Measurements from ENCODE around the gene PTPRG.

The PTPRG gene

GRCh38 chr3:61996366-61996765 lies 435.0 kb downstream of the PTPRG start:
- no peak overlapping the region for H3K27ac ChIP-seq (ENCODE audit: low read length)
- H3K9me3 ChIP-seq (ENCODE audit: insufficient read depth, low read length), result no peaks in the 10 kb centered on the region
- no peak overlapping the region for H3K4me3 ChIP-seq (ENCODE audit: low read length)
- no peaks in the 10 kb centered on the region for H3K79me2 ChIP-seq (ENCODE audit: low read length)
- no peak overlapping the region for H3K4me2 ChIP-seq (ENCODE audit: low read length)
- TF ChIP-seq CTCF (IDR thresholded peaks at IDR 0.05; ENCODE audit: low read depth, low read length) (no peak), EZH2phosphoT487 (IDR thresholded peaks at IDR 0.05; ENCODE audit: low read depth) (no peak)
- H3K36me3 ChIP-seq (replicated peaks; ENCODE audit: low read depth, low read length), result no peaks in the 10 kb centered on the region
- H3K9ac ChIP-seq (ENCODE audit: low read length), result no peak overlapping the region
- H3K27me3 ChIP-seq (ENCODE audit: low read depth, low read length), result no peaks in the 10 kb centered on the region
- no peak overlapping the region for H2AFZ ChIP-seq (ENCODE audit: low read depth, low read length)
- no peaks in the 10 kb centered on the region for H4K20me1 ChIP-seq (ENCODE audit: insufficient read depth, low read length)
- H3K4me1 ChIP-seq (ENCODE audit: low read length), result no peaks in the 10 kb centered on the region

- H3K4me2 ChIP-seq (ENCODE audit: low read length), result no peak overlapping the region
- no peaks in the 10 kb centered on the region for H3K79me2 ChIP-seq (ENCODE audit: low read length)
- H2AFZ ChIP-seq (ENCODE audit: low read depth, low read length), result no peak overlapping the region
- H3K36me3 ChIP-seq (replicated peaks; ENCODE audit: low read depth, low read length), result no peaks in the 10 kb centered on the region
- no peak overlapping the region for H3K27ac ChIP-seq (ENCODE audit: low read length)
- no peaks in the 10 kb centered on the region for H3K27me3 ChIP-seq (ENCODE audit: low read depth, low read length)
- H3K9ac ChIP-seq (ENCODE audit: low read length), result no peak overlapping the region
- H3K4me3 ChIP-seq (ENCODE audit: low read length), result no peak overlapping the region
- H3K9me3 ChIP-seq (ENCODE audit: insufficient read depth, low read length), result no peaks in the 10 kb centered on the region
- H4K20me1 ChIP-seq (ENCODE audit: insufficient read depth, low read length), result no peaks in the 10 kb centered on the region
- TF ChIP-seq EZH2phosphoT487 (IDR thresholded peaks at IDR 0.05; ENCODE audit: low read depth) (no peak), CTCF (IDR thresholded peaks at IDR 0.05; ENCODE audit: low read depth, low read length) (no peak)
- H3K4me1 ChIP-seq (ENCODE audit: low read length), result no peaks in the 10 kb centered on the region
Observed at GRCh38 chr3:61997101-61997500, 435.7 kb downstream of the PTPRG start.

GRCh38 chr3:62003835-62004234 lies 442.5 kb downstream of the PTPRG start:
- Histone ChIP-seq H3K4me3 (ENCODE audit: low read length) (no peak overlapping the region), H3K27me3 (ENCODE audit: low read depth, low read length) (no peaks in the 10 kb centered on the region), H2AFZ (ENCODE audit: low read depth, low read length) (no peak overlapping the region), H3K4me1 (ENCODE audit: low read length) (no peaks in the 10 kb centered on the region), H3K9ac (ENCODE audit: low read length) (no peak overlapping the region), H4K20me1 (ENCODE audit: insufficient read depth, low read length) (no peaks in the 10 kb centered on the region), H3K4me2 (ENCODE audit: low read length) (no peak overlapping the region), H3K36me3 (replicated peaks; ENCODE audit: low read depth, low read length) (no peaks in the 10 kb centered on the region), H3K79me2 (ENCODE audit: low read length) (no peaks in the 10 kb centered on the region), H3K27ac (ENCODE audit: low read length) (no peak overlapping the region), H3K9me3 (ENCODE audit: insufficient read depth, low read length) (no peaks in the 10 kb centered on the region)
- no peak for TF ChIP-seq CTCF (IDR thresholded peaks at IDR 0.05; ENCODE audit: low read depth, low read length)
- no peak for TF ChIP-seq EZH2phosphoT487 (IDR thresholded peaks at IDR 0.05; ENCODE audit: low read depth)

GRCh38 chr3:62007036-62007435 lies 445.7 kb downstream of the PTPRG start:
- H3K9me3 ChIP-seq (ENCODE audit: insufficient read depth, low read length), result no peaks in the 10 kb centered on the region
- H3K27me3 ChIP-seq (ENCODE audit: low read depth, low read length), result no peaks in the 10 kb centered on the region
- no peaks in the 10 kb centered on the region for H4K20me1 ChIP-seq (ENCODE audit: insufficient read depth, low read length)
- H3K36me3 ChIP-seq (replicated peaks; ENCODE audit: low read depth, low read length), result no peaks in the 10 kb centered on the region
- no peaks in the 10 kb centered on the region for H3K4me1 ChIP-seq (ENCODE audit: low read length)
- H3K27ac ChIP-seq (ENCODE audit: low read length), result no peak overlapping the region
- H2AFZ ChIP-seq (ENCODE audit: low read depth, low read length), result no peak overlapping the region
- H3K4me2 ChIP-seq (ENCODE audit: low read length), result no peak overlapping the region
- H3K9ac ChIP-seq (ENCODE audit: low read length), result no peak overlapping the region
- no peaks in the 10 kb centered on the region for H3K79me2 ChIP-seq (ENCODE audit: low read length)
- TF ChIP-seq CTCF (IDR thresholded peaks at IDR 0.05; ENCODE audit: low read depth, low read length) (no peak), EZH2phosphoT487 (IDR thresholded peaks at IDR 0.05; ENCODE audit: low read depth) (no peak)
- no peak overlapping the region for H3K4me3 ChIP-seq (ENCODE audit: low read length)

Measured in OCI-LY3 (cell line).